ENCODE measurements around the gene CELF4.
A peak's percentile ranks its signal among the peaks of the same experiment; 100 is the strongest.

The CELF4 gene

GRCh38 chr18:37259711-37260110 is 305.9 kb downstream of the CELF4 start:
- ATAC-seq (ENCODE audit: low read depth) (no peak), DNase-seq (ENCODE audit: low spot score) (no peak)
- H3K36me3 ChIP-seq (ENCODE audit: low read depth), result no peaks in the 10 kb centered on the region
- H3K27me3 ChIP-seq (ENCODE audit: insufficient read depth, poor library complexity, severe bottlenecking), result peaks cover 17% of the 10 kb centered on the region
- no peaks in the 10 kb centered on the region for H3K9me3 ChIP-seq (ENCODE audit: severe bottlenecking)
- no peaks in the 10 kb centered on the region for H3K4me1 ChIP-seq (ENCODE audit: insufficient read depth, poor library complexity, severe bottlenecking)
- no peak overlapping the region for H3K27ac ChIP-seq (ENCODE audit: poor library complexity, severe bottlenecking)
- TF ChIP-seq CTCF (IDR thresholded peaks at IDR 0.05; ENCODE audit: poor library complexity, severe bottlenecking), result no peak
- H3K4me3 ChIP-seq (ENCODE audit: severe bottlenecking), result no peak overlapping the region

GRCh38 chr18:37258819-37259218 is 306.8 kb downstream of the CELF4 start:
- peaks cover 17% of the 10 kb centered on the region for H3K27me3 ChIP-seq (ENCODE audit: insufficient read depth, poor library complexity, severe bottlenecking)
- H3K36me3 ChIP-seq (ENCODE audit: low read depth), result no peaks in the 10 kb centered on the region
- ATAC-seq (ENCODE audit: low read depth), result no peak

GRCh38 chr18:37258131-37258530 is 307.5 kb downstream of the CELF4 start:
- no peak for TF ChIP-seq CTCF (IDR thresholded peaks at IDR 0.05; ENCODE audit: poor library complexity, severe bottlenecking)
- no peak overlapping the region for H3K27ac ChIP-seq (ENCODE audit: poor library complexity, severe bottlenecking)
- no peak for ATAC-seq (ENCODE audit: low read depth)
- no peaks in the 10 kb centered on the region for H3K9me3 ChIP-seq (ENCODE audit: severe bottlenecking)
- no peaks in the 10 kb centered on the region for H3K36me3 ChIP-seq (ENCODE audit: low read depth)
- no peaks in the 10 kb centered on the region for H3K4me1 ChIP-seq (ENCODE audit: insufficient read depth, poor library complexity, severe bottlenecking)
- no peak overlapping the region for H3K4me3 ChIP-seq (ENCODE audit: severe bottlenecking)
- DNase-seq (ENCODE audit: low spot score), result peak; percentile 20
- H3K27me3 ChIP-seq (ENCODE audit: insufficient read depth, poor library complexity, severe bottlenecking), result peaks cover 17% of the 10 kb centered on the region

More at GRCh38 chr18:37258819-37259218, 306.8 kb downstream of the CELF4 start:
- TF ChIP-seq CTCF (IDR thresholded peaks at IDR 0.05; ENCODE audit: poor library complexity, severe bottlenecking), result no peak
- peak; percentile 16 for DNase-seq (ENCODE audit: low spot score)
- Histone ChIP-seq H3K9me3 (ENCODE audit: severe bottlenecking) (no peaks in the 10 kb centered on the region), H3K4me1 (ENCODE audit: insufficient read depth, poor library complexity, severe bottlenecking) (no peaks in the 10 kb centered on the region), H3K4me3 (ENCODE audit: severe bottlenecking) (no peak overlapping the region), H3K27ac (ENCODE audit: poor library complexity, severe bottlenecking) (no peak overlapping the region)

GRCh38 chr18:37254973-37255372 is 310.6 kb downstream of the CELF4 start:
- DNase-seq (ENCODE audit: low spot score), result peak; percentile 17
- Histone ChIP-seq H3K9me3 (ENCODE audit: severe bottlenecking) (no peaks in the 10 kb centered on the region), H3K27ac (ENCODE audit: poor library complexity, severe bottlenecking) (no peak overlapping the region), H3K4me1 (ENCODE audit: insufficient read depth, poor library complexity, severe bottlenecking) (no peaks in the 10 kb centered on the region), H3K36me3 (ENCODE audit: low read depth) (no peaks in the 10 kb centered on the region), H3K4me3 (ENCODE audit: severe bottlenecking) (no peak overlapping the region), H3K27me3 (ENCODE audit: insufficient read depth, poor library complexity, severe bottlenecking) (peaks cover 15% of the 10 kb centered on the region)
- TF ChIP-seq CTCF (IDR thresholded peaks at IDR 0.05; ENCODE audit: poor library complexity, severe bottlenecking), result no peak
- ATAC-seq (ENCODE audit: low read depth), result no peak

GRCh38 chr18:37254236-37254754 is 311.3 kb downstream of the CELF4 start:
- Histone ChIP-seq H3K27ac (ENCODE audit: poor library complexity, severe bottlenecking) (no peak overlapping the region), H3K4me1 (ENCODE audit: insufficient read depth, poor library complexity, severe bottlenecking) (no peaks in the 10 kb centered on the region), H3K36me3 (ENCODE audit: low read depth) (no peaks in the 10 kb centered on the region), H3K4me3 (ENCODE audit: severe bottlenecking) (peak overlapping the region; percentile 30), H3K9me3 (ENCODE audit: severe bottlenecking) (no peaks in the 10 kb centered on the region), H3K27me3 (ENCODE audit: insufficient read depth, poor library complexity, severe bottlenecking) (peaks cover 15% of the 10 kb centered on the region)
- DNase-seq (ENCODE audit: low spot score) (no peak), ATAC-seq (ENCODE audit: low read depth) (peak; percentile 52; the same call in 2 of the 3 replicates)
- TF ChIP-seq CTCF (IDR thresholded peaks at IDR 0.05; ENCODE audit: poor library complexity, severe bottlenecking), result no peak

All from RWPE2 (cell line).